PC-9 (cell line): Measurements from ENCODE around the gene ITGAD. TPM values are rescaled to one million over a fixed set of nuclear protein-coding genes. Genes with fewer than 3 reads are reported as not detected.

Experiments
- BruUV-seq: library from RNA; stranded (reverse); fragments of 400-500 nt; replicated peaks from 2 replicates; lab custom pipeline; 2021; lab: Mats Ljungman, UMichigan
- CTCF ChIA-PET: fragments of 300-600 bp; sonication (Branson Sonifier 250); formaldehyde crosslinking; loops from one replicate; lab custom pipeline; 2022; ENCODE audit warnings: antibody characterized with exemption; lab: Charles Lee
- POLR2A ChIA-PET: fragments of 300-600 bp; sonication (Branson Sonifier 250); formaldehyde crosslinking; loops from one replicate; lab custom pipeline; 2022; ENCODE audit warnings: antibody characterized with exemption; ENCODE audit not compliant: unreplicated experiment; lab: Charles Lee
- DNase-seq, 2 experiments: peaks; one replicate each; pipeline versions ENCODE4 v3.0.0 to v3.0.0-alpha.2; 2015 to 2022; ENCODE audit warnings: mixed read lengths in 1 of 2
- H2AFZ ChIP-seq: fragments of 200-600 bp; sonication (generic); 2 replicates; pipeline ENCODE4 v1.8.1; 2017; ENCODE audit warnings: antibody characterized with exemption
- H3F3A ChIP-seq: fragments of 200-600 bp; sonication (generic); 2 replicates; pipeline ENCODE4 v1.8.1; 2017; ENCODE audit warnings: antibody characterized with exemption, mild to moderate bottlenecking, low read depth; ENCODE audit not compliant: insufficient read depth
- H3K27ac ChIP-seq: fragments of 200-600 bp; sonication (generic); 2 replicates; pipeline ENCODE4 v1.6.1; 2016; ENCODE audit warnings: mixed run types
- H3K27me3 ChIP-seq: fragments of 200-600 bp; sonication (generic); 2 replicates; pipeline ENCODE4 v1.6.1; 2016; ENCODE audit warnings: low read depth, mixed run types; ENCODE audit not compliant: insufficient read depth
- H3K36me3 ChIP-seq: fragments of 200-600 bp; sonication (generic); 2 replicates; pipeline ENCODE4 v1.6.1; 2016; ENCODE audit warnings: low read depth, mixed run types
- H3K4me1 ChIP-seq: fragments of 200-600 bp; sonication (generic); replicated peaks from 2 replicates; pipeline ENCODE4 v1.6.1; 2016; ENCODE audit warnings: mixed run types; ENCODE audit not compliant: insufficient read depth
- H3K4me2 ChIP-seq: fragments of 200-600 bp; sonication (generic); 2 replicates; pipeline ENCODE4 v1.6.1; 2017; ENCODE audit warnings: mixed run types
- H3K4me3 ChIP-seq: fragments of 200-600 bp; sonication (generic); 2 replicates; pipeline ENCODE4 v1.6.1; 2016; ENCODE audit warnings: mixed run types
- H3K79me2 ChIP-seq: fragments of 200-600 bp; sonication (generic); 2 replicates; pipeline ENCODE4 v1.6.1; 2017; ENCODE audit warnings: low read depth, mixed run types
- H3K9me2 ChIP-seq: fragments of 200-600 bp; sonication (generic); 2 replicates; pipeline ENCODE4 v1.8.1; 2017; ENCODE audit warnings: mild to moderate bottlenecking; ENCODE audit not compliant: insufficient read depth
- H3K9me3 ChIP-seq: fragments of 200-600 bp; sonication (generic); 2 replicates; pipeline ENCODE4 v1.8.1; 2016; ENCODE audit warnings: low read depth; ENCODE audit not compliant: insufficient read depth
- H4K20me1 ChIP-seq: fragments of 200-600 bp; sonication (generic); 2 replicates; pipeline ENCODE4 v1.8.1; 2017; ENCODE audit not compliant: insufficient read depth
- EZH2 ChIP-seq: fragments of 200-600 bp; sonication (generic); IDR thresholded peaks from 2 replicates; pipeline ENCODE4 v1.8.0; 2017; ENCODE audit warnings: antibody characterized with exemption, low read depth
- intact Hi-C: fragments of 100-400 bp; cut with micrococcal nuclease; formaldehyde crosslinking; loops from one replicate; pipeline ENCODE4 v1.10.0; 2022; ENCODE audit not compliant: unreplicated experiment
- total RNA-seq: library from RNA; stranded (reverse); gene quantifications from 2 replicates; pipeline ENCODE4 v1.2.3, GENCODE V29; 2021
- TF ChIP-seq, protein P1 (sequence below): fragments of 200-600 bp; sonication (generic); conservative IDR thresholded peaks from 2 replicates; pipeline ENCODE4 v1.6.1; 2017; ENCODE audit warnings: mixed run types, antibody characterized with exemption, mild to moderate bottlenecking, moderate library complexity

The ITGAD gene
- total RNA-seq, 1 experiment from 2014 or later = not detected

DNA sequence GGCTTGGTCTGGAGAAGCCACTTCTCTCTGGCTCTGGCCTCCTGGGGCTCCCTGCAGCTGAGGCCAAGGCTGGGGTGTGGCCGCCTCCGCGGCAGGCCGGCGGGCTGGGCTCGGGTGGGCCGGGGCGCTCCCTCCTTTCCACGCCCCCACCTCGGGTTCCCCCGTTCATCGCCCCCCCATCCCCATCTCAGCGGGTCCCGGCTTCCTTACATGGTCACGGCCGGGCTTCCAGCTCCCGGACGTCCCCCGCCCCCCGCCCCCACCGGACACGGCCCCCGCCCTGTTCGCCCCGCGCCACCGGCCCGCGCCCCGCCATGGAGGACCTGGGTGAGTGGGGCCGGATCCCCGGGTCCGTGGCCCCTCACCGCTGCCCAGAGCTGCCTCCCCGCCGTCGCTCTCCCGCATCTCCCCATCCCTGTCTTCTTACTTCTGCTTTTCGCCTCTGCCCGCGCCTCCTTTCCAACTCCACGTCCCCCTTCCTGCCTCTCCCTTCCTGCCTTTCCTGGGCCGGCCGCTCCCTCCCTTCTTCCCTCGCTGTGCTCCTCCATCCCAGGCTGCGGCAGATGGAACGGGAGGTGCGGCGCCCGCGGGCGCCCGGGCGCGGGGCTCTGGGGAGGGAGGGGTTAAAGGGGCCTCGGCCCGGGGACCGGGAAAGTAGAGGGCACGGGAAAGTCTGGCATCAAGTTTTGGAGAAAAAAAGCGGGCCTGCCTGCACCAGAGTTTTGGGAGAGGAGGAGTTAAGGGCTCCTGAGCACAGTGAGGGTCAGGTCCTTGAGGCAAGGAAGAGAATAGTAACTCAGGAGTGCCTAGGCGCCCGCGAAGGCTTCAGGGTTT is 79.0 kb downstream of the ITGAD start, which contains the start of gene TGFB1I1:
Gene TGFB1I1, plus strand, starts transcription at position 278 of the 834 bp plus-strand sequence. Its CDS starts 37 bp downstream, at position 315.
- TF ChIP-seq, protein P1, sequence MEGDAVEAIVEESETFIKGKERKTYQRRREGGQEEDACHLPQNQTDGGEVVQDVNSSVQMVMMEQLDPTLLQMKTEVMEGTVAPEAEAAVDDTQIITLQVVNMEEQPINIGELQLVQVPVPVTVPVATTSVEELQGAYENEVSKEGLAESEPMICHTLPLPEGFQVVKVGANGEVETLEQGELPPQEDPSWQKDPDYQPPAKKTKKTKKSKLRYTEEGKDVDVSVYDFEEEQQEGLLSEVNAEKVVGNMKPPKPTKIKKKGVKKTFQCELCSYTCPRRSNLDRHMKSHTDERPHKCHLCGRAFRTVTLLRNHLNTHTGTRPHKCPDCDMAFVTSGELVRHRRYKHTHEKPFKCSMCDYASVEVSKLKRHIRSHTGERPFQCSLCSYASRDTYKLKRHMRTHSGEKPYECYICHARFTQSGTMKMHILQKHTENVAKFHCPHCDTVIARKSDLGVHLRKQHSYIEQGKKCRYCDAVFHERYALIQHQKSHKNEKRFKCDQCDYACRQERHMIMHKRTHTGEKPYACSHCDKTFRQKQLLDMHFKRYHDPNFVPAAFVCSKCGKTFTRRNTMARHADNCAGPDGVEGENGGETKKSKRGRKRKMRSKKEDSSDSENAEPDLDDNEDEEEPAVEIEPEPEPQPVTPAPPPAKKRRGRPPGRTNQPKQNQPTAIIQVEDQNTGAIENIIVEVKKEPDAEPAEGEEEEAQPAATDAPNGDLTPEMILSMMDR = no peak
- no peak for TF ChIP-seq EZH2
- H4K20me1 ChIP-seq = no peaks in the 10 kb centered on the region; the same call in 1 of the 2 replicates
- H3K36me3 ChIP-seq = no peaks in the 10 kb centered on the region
- no TSS peak for BruUV-seq
- ChIA-PET CTCF (interaction anchor here (0.6 to 1.9 kb wide), 3 partner anchors 12 to 18 kb away, joined by 3 to 10 read pairs (median 4); no protein-coding TSS in a partner anchor), POLR2A (interaction anchor here (0.6 to 0.7 kb wide), 3 partner anchors 13 to 532 kb away, joined by 3 to 9 read pairs (median 8); no protein-coding TSS in a partner anchor)
- no peaks in the 10 kb centered on the region for H3K27me3 ChIP-seq
- peak within 1 kb of the TSS; percentile 83 for H2AFZ ChIP-seq
- H3K9me2 ChIP-seq = no peaks in the 10 kb centered on the region
- H3K4me2 ChIP-seq = peak within 1 kb of the TSS; percentile 96
- H3K9me3 ChIP-seq = no peaks in the 10 kb centered on the region
- H3K4me1 ChIP-seq = peaks cover 13% of the 10 kb centered on the region; the same call in 1 of the 2 replicates
- no peaks in the 10 kb centered on the region for H3K79me2 ChIP-seq
- peak within 1 kb of the TSS; percentile 60 for H3K4me3 ChIP-seq
- DNase-seq = no peak
- intact Hi-C loops = loop anchor here (5.0 kb wide), 1 partner anchor 225 kb away; no protein-coding TSS in a partner anchor
- no peak within 1 kb of the TSS for H3K27ac ChIP-seq
- H3F3A ChIP-seq = peaks cover 21% of the 10 kb centered on the region; the same call in 1 of the 2 replicates

GRCh38 chr16:31472709-31473203 is 79.6 kb downstream of the ITGAD start:
- no TSS peak for BruUV-seq
- intact Hi-C loops = loop anchor here (5.0 kb wide), 1 partner anchor 225 kb away; no protein-coding TSS in a partner anchor
- ChIA-PET POLR2A (interaction anchor here (0.6 kb wide), 1 partner anchor 12 kb away, joined by 5 read pairs; no protein-coding TSS in a partner anchor), CTCF (interaction anchor here (0.5 to 1.9 kb wide), 3 partner anchors 12 to 991 kb away, joined by 3 to 10 read pairs (median 5); no protein-coding TSS in a partner anchor)
- Histone ChIP-seq H2AFZ (peak overlapping the region; percentile 83; the same call in 1 of the 2 replicates), H3K4me2 (peak overlapping the region; percentile 96), H3K27ac (no peak overlapping the region), H4K20me1 (no peaks in the 10 kb centered on the region; the same call in 1 of the 2 replicates), H3K27me3 (no peaks in the 10 kb centered on the region), H3K4me1 (peaks cover 13% of the 10 kb centered on the region; the same call in 1 of the 2 replicates), H3K4me3 (peak overlapping the region; percentile 60; the same call in 1 of the 2 replicates), H3K9me2 (no peaks in the 10 kb centered on the region), H3K79me2 (no peaks in the 10 kb centered on the region), H3K36me3 (no peaks in the 10 kb centered on the region), H3F3A (peaks cover 27% of the 10 kb centered on the region; the same call in 1 of the 2 replicates), H3K9me3 (no peaks in the 10 kb centered on the region)
- TF ChIP-seq EZH2 = no peak
- TF ChIP-seq, protein P1 = peak; percentile 71
- DNase-seq = peak; percentile 62 to 95
